Thymus (tissue), 11 donors: ENCODE results near the gene ANAPC10. TPM values are rescaled to one million over a fixed set of nuclear protein-coding genes. Genes with fewer than 3 reads are reported as not detected.

Source experiments
- DNase-seq, 9 donors: peaks; one replicate each; pipeline ENCODE4 v3.0.0-alpha.2; 2013; ENCODE audit warnings: low spot score in 9 of 9, low read depth in 6 of 9, missing footprints in 1 of 9
- H3K27ac ChIP-seq, 2 donors: one replicate each; pipeline ENCODE4 v1.5.1; 2013; ENCODE audit warnings: control low read depth in 1 of 2, low read depth in 1 of 2, low read length in 1 of 2, mild to moderate bottlenecking in 1 of 2, moderate library complexity in 1 of 2
- H3K27me3 ChIP-seq, 2 donors: one replicate each; pipeline ENCODE4 v1.5.1; 2013; ENCODE audit warnings: low read length in 1 of 2; ENCODE audit not compliant: control insufficient read depth in 2 of 2, insufficient read depth in 1 of 2
- H3K36me3 ChIP-seq, 2 donors: one replicate each; pipeline ENCODE4 v1.5.1; 2013; ENCODE audit warnings: low read length in 1 of 2, mild to moderate bottlenecking in 1 of 2, moderate library complexity in 1 of 2; ENCODE audit not compliant: control insufficient read depth in 2 of 2, insufficient read depth in 2 of 2
- H3K4me1 ChIP-seq, 2 donors: one replicate each; pipeline ENCODE4 v1.5.1; 2013; ENCODE audit warnings: low read length in 2 of 2; ENCODE audit not compliant: control insufficient read depth in 2 of 2, insufficient read depth in 2 of 2
- H3K4me3 ChIP-seq, 2 donors: one replicate each; pipeline ENCODE4 v1.5.1; 2013; ENCODE audit warnings: low read length in 2 of 2, control low read depth in 1 of 2, mild to moderate bottlenecking in 1 of 2
- H3K9me3 ChIP-seq, 2 donors: one replicate each; pipeline ENCODE4 v1.5.1; 2013; ENCODE audit warnings: low read length in 1 of 2, mild to moderate bottlenecking in 1 of 2; ENCODE audit not compliant: control insufficient read depth in 2 of 2, insufficient read depth in 1 of 2
- WGBS: extraction: QIAGEN DNeasy Blood & Tissue Kit; methylation state at CpG from one replicate; pipeline ENCODE4 v1.1.7; 2013; 5-methylcytosine and 5-hydroxymethylcytosine counted together
- polyA plus RNA-seq: library from polyadenylated mRNA; stranded (reverse); fragments of 200-250 nt; gene quantifications from one replicate; pipeline ENCODE4 v1.2.3, GENCODE V29; 2013
- total RNA-seq: library from RNA; stranded (reverse); fragments of 120-200 nt; gene quantifications from one replicate; pipeline ENCODE4 v1.2.4, GENCODE V29; 2013
- donor health status: healthy.

ANAPC10 gene
- total and polyA plus RNA-seq, 2 donors = 31.1 to 36.5 TPM

DNA sequence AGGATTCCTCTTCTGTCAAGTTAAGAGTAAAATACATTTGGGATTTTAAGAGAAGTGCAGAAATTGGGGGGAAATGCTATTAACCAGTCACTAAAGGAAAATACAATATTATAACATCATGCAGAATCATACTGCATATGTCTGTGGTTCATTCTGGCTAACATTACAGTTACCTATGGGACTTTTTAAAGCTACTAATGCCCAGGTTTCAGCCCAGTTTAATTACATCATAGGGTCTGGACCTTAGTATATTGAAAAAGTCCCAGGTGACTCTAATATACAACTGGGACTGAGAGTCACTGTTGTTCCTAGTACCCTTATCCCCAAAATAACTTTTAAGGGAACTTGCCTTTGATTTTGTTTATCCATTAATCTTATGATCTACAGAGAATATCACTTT is 10.1 kb upstream of the ANAPC10 start:
- Histone ChIP-seq H3K36me3 (peaks cover 18 to 59% of the 10 kb centered on the region in 2 donors), H3K27me3 (no peaks in the 10 kb centered on the region), H3K9me3 (no peaks in the 10 kb centered on the region), H3K4me3 (no peak overlapping the region), H3K4me1 (no peaks in the 10 kb centered on the region), H3K27ac (no peak overlapping the region)
- no peak for DNase-seq

DNA sequence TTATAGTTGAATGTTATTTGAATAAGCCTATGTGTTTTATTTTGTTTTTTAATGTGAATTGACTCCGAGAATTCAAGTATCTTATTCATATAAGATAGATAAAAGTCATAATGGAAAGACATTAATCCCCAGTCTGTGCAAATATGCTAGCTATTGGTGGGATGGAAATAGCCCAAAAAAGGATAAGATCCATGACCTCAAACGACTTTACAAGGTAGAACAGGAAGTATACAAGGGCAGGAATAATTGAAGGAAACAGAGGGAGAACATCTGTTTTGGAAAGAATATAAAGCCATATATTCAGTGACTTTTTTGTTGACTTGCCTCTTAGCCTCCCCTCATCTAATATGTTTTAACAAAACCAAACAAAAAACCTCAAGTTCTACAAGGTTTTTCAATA is 9.1 kb upstream of the ANAPC10 start:
- Histone ChIP-seq H3K27ac (no peak overlapping the region), H3K36me3 (peaks cover 17 to 49% of the 10 kb centered on the region in 2 donors), H3K4me3 (no peak overlapping the region), H3K27me3 (no peaks in the 10 kb centered on the region), H3K9me3 (no peaks in the 10 kb centered on the region), H3K4me1 (no peaks in the 10 kb centered on the region)
- no peak for DNase-seq
- 84% methylated on average over 2 of the region's 2 CpGs for WGBS

DNA sequence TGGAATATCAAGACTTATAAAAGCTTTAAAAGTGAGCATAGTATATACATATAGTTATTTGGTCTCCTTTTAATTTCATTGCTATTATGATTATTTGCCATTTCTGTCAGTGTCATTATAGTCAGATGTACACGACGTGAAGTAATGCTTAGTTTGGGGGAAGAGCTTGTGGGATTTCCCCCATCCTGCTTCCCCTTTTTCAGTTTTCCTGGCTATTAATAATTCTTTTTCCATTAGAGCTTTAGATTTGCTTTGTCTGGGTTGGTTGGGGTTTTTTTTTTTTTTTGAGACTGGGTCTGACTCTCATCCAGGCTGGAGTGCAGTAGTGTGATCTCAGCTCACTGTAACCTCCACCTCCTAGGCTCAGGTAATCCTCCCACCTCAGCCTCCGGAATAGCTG is 5.5 kb upstream of the ANAPC10 start:
- H3K9me3 ChIP-seq = no peaks in the 10 kb centered on the region
- no peaks in the 10 kb centered on the region for H3K27me3 ChIP-seq
- H3K4me3 ChIP-seq = no peak overlapping the region
- H3K36me3 ChIP-seq = peaks cover 5 to 26% of the 10 kb centered on the region in 2 donors
- 88% methylated on average over 3 of the region's 3 CpGs for WGBS
- no peak for DNase-seq
- peaks cover 0 to 2% of the 10 kb centered on the region in 2 donors for H3K4me1 ChIP-seq
- no peak overlapping the region for H3K27ac ChIP-seq

DNA sequence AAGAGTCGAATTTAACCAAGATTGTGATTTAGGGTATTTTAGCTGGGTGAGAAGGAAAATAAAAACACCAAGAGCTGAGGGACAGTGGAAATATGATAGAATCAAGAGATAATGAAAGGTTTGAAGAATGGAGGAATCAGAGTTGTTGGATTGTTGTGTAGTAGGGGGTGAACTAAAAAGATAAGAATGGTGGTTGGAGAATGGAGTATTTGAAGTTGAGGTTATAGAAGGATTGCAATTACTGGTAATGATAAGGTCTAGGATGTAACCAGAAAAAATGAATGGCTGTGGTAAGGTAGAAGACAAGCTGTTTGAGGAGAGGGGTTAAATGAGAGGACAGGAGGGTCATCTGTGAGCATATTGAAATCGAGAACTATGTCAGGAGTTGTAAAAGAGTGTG is 4.6 kb upstream of the ANAPC10 start:
- DNase-seq = no peak
- Histone ChIP-seq H3K27ac (no peak overlapping the region), H3K9me3 (no peaks in the 10 kb centered on the region), H3K27me3 (no peaks in the 10 kb centered on the region), H3K4me1 (peaks cover 0 to 2% of the 10 kb centered on the region in 2 donors), H3K36me3 (peaks cover 2 to 19% of the 10 kb centered on the region in 2 donors), H3K4me3 (no peak overlapping the region)
- WGBS = 95% methylated on average over 2 of the region's 2 CpGs

DNA sequence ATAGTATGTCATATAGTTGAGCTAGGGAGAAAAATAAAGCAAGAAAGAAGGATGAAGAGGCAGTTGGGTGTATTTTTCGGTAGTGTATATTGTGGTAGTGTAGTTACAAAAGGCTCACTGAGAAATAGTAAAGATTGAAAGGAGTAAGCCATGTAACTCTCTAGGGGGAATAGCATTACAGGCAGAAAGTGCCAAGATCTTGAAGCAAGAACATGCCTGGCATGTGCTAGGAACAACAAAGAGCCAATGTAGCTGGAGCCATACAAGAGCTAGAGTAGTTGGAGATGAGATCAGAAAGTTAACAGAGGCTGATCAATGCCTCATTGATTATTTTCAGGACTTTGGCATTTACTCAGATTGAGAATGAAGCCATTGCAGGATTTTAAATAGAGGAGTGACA is 3.1 kb upstream of the ANAPC10 start:
- no peak overlapping the region for H3K27ac ChIP-seq
- peaks cover 3 to 9% of the 10 kb centered on the region in 2 donors for H3K4me1 ChIP-seq
- H3K36me3 ChIP-seq = peaks cover 0 to 8% of the 10 kb centered on the region in 2 donors
- WGBS = 100% methylated on average over 1 of the region's 1 CpG
- no peaks in the 10 kb centered on the region for H3K27me3 ChIP-seq
- H3K4me3 ChIP-seq = no peak overlapping the region
- no peaks in the 10 kb centered on the region for H3K9me3 ChIP-seq
- DNase-seq = no peak

DNA sequence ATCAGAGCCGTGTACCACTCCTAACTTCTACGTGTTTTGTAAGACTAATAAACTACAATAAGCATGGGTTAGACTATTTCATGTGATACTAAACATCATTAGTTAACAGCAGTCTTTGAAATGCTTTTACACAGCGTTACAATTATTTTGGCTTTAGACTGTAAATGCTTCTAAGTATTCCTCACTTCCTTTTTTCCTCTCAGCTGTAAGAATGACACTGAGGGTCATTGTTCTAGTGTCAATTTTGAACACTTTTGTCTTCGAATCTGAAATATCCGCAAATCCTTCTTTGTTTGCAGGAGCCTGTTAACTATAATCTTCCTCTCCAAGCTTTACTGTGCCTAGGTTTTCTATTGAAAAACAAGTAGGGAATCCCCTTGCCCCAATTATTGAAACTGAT is 1.7 kb upstream of the ANAPC10 start:
- H3K27ac ChIP-seq = no peak overlapping the region
- no peaks in the 10 kb centered on the region for H3K27me3 ChIP-seq
- peaks cover 5 to 12% of the 10 kb centered on the region in 2 donors for H3K36me3 ChIP-seq
- no peaks in the 10 kb centered on the region for H3K9me3 ChIP-seq
- peak overlapping the region; percentile 80 to 82 for H3K4me3 ChIP-seq
- H3K4me1 ChIP-seq = peaks cover 3 to 9% of the 10 kb centered on the region in 2 donors
- DNase-seq = peak in 1 of 9 donors; percentile 13
- WGBS = 19% methylated on average over 5 of the region's 5 CpGs

DNA sequence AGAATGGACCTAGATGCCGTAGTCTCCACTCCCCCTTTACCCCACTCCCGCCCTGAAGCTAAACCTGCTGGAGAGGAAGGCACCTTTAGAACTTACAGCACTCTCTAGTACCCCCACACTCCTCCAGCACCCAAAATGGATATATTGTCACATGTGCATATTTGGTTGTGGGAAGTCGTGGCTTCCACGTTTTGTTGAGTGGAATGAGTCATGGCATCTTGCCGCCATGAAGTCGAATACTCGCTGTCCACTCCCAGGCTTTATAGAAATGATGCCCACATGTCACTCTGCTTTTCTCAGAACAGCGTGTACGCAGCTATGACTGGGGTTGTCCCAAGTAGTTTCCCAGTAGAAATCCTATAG is 660 bp upstream of the ANAPC10 start:
- peak in 4 of 9 donors; percentile 27 to 57 (median 32) for DNase-seq
- H3K27me3 ChIP-seq = no peaks in the 10 kb centered on the region

DNA sequence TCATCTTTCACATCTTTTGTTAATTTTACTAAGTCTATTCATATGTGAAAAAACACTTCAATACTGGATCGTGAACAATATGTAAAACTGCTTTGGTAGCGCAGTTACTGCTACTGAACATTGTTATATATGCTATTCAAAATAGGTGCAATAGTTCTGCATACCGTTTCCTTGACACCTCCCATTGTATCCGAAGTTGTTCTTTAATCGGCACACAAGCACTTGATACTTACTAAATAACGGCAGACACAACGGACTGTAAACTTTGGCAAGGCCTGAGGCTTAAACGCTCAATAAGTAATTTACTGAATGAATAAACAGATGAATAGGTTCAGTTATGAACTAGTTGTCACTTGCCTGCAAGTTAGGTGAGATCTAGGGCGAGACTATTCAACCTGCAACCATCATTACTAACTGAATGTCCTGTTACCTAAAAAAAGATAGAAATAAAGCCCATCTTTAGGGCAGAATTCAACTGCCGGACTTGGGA is 620 bp downstream of the ANAPC10 start:
- Histone ChIP-seq H3K4me1 (peaks cover 3 to 9% of the 10 kb centered on the region in 2 donors), H3K27ac (peak overlapping the region; percentile 93 to 96), H3K9me3 (peaks cover 0 to 2% of the 10 kb centered on the region in 2 donors), H3K36me3 (peaks cover 13 to 32% of the 10 kb centered on the region in 2 donors), H3K4me3 (peak overlapping the region; percentile 80 to 82), H3K27me3 (no peaks in the 10 kb centered on the region)
- 14% methylated on average over 10 of the region's 10 CpGs for WGBS
- DNase-seq = peak in 1 of 9 donors; percentile 13

More for the DNA sequence above, 660 bp upstream of the ANAPC10 start:
- peak overlapping the region; percentile 93 to 96 for H3K27ac ChIP-seq
- under 1% methylated on average over 9 of the region's 9 CpGs for WGBS
- H3K4me3 ChIP-seq = peak overlapping the region; percentile 80 to 82
- peaks cover 3 to 9% of the 10 kb centered on the region in 2 donors for H3K4me1 ChIP-seq
- peaks cover 0 to 2% of the 10 kb centered on the region in 2 donors for H3K9me3 ChIP-seq
- H3K36me3 ChIP-seq = peaks cover 10 to 19% of the 10 kb centered on the region in 2 donors

DNA sequence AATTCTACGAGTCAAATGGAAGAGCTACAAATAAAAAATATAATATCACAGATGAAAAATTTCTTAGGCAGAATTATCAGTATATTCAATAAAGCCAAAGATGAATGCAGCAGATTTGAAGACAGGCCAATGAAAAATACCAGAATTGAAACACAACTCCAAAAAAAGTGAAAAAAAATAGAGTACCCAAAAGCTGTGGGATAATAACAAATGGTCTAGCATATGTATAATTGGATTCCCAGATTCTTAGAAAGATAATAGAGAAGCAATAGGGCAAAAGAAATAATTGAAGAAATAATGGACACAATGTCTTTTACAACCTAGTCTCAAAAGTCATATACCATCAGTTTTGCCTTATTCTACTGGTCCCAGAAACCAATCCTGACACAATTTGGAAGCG is 4.4 kb downstream of the ANAPC10 start:
- no peak for DNase-seq
- Histone ChIP-seq H3K4me1 (peaks cover 3 to 7% of the 10 kb centered on the region in 2 donors), H3K27ac (no peak overlapping the region), H3K9me3 (peaks cover 0 to 2% of the 10 kb centered on the region in 2 donors), H3K4me3 (no peak overlapping the region), H3K27me3 (no peaks in the 10 kb centered on the region), H3K36me3 (peaks cover 24 to 56% of the 10 kb centered on the region in 2 donors)
- WGBS = over 99% methylated on average over 2 of the region's 2 CpGs
